Uterus (tissue), 4 donors: ENCODE measurements around the gene DPH7. TPM values are rescaled to one million over a fixed set of nuclear protein-coding genes. Genes with fewer than 3 reads are reported as not detected.
"Not testable (repeated sequence)": the region's sequence is repeated elsewhere in the genome, so short reads cannot be mapped to it uniquely, and the experiment has no call there.

Experiments
- DNase-seq, 2 donors: peaks; one replicate each; pipeline ENCODE4 v3.0.0-alpha.2; 2019 to 2020
- H3K27ac ChIP-seq, 2 donors: fragments of 200-600 bp; sonication (generic); 1 replicate in 1 of 2; 2 replicates in 1 of 2; pipeline ENCODE4 v1.5.1; 2016 to 2018
- H3K27me3 ChIP-seq, 2 donors: fragments of 200-600 bp; sonication (generic); one replicate each; pipeline ENCODE4 v1.5.1; 2018 to 2019; ENCODE audit warnings: control low read depth in 1 of 2
- H3K36me3 ChIP-seq, 2 donors: fragments of 200-600 bp; sonication (generic); one replicate each; pipeline ENCODE4 v1.5.1; 2019; ENCODE audit warnings: control low read depth in 1 of 2
- H3K4me1 ChIP-seq, 2 donors: fragments of 200-600 bp; sonication (generic); one replicate each; pipeline ENCODE4 v1.5.1; 2018 to 2019; ENCODE audit warnings: control low read depth in 1 of 2
- H3K4me3 ChIP-seq, 2 donors: fragments of 200-600 bp; sonication (generic); 1 replicate in 1 of 2; 2 replicates in 1 of 2; pipeline ENCODE4 v1.5.1; 2018 to 2019; ENCODE audit warnings: mild to moderate bottlenecking in 1 of 2
- H3K9me3 ChIP-seq, 2 donors: fragments of 200-600 bp; sonication (generic); one replicate each; pipeline ENCODE4 v1.5.1; 2019; ENCODE audit warnings: control low read depth in 1 of 2
- POLR2A ChIP-seq, 2 donors: fragments of 450-650 bp; IDR thresholded peaks; one replicate each; pipeline ENCODE4 v1.6.1; 2016; ENCODE audit warnings: antibody characterized with exemption in 2 of 2, mild to moderate bottlenecking in 1 of 2, moderate library complexity in 1 of 2
- intact Hi-C: fragments of 100-400 bp; cut with DNase I; formaldehyde crosslinking; loops from one replicate; pipeline ENCODE4 v1.15.1; 2023; ENCODE audit warnings: low total_unique reads
- total RNA-seq, 4 donors: library from RNA; depleted of rRNA in 3 of 4; stranded (reverse); fragments of >200 nt in 3 of 4; gene quantifications; one replicate each; pipeline versions ENCODE4 v1.1.0 to v1.2.4, GENCODE V29; 2014 to 2023
- TF ChIP-seq, protein P1 (sequence below), 4 experiments: fragments of 200-600 bp in 2 of 4; fragments of 450-650 bp in 2 of 4; sonication (generic) in 2 of 4; IDR thresholded peaks; one replicate each; pipeline ENCODE4 v1.5.1; 2016 to 2019; ENCODE audit warnings: antibody characterized with exemption in 4 of 4, mild to moderate bottlenecking in 2 of 4, moderate library complexity in 1 of 4
- donor health status: DM: yes; HTN: yes; CAD: no.

The DPH7 gene
- total RNA-seq: 10 to 100 TPM; 31.3 to 42.4 (median 38.4) TPM

DNA sequence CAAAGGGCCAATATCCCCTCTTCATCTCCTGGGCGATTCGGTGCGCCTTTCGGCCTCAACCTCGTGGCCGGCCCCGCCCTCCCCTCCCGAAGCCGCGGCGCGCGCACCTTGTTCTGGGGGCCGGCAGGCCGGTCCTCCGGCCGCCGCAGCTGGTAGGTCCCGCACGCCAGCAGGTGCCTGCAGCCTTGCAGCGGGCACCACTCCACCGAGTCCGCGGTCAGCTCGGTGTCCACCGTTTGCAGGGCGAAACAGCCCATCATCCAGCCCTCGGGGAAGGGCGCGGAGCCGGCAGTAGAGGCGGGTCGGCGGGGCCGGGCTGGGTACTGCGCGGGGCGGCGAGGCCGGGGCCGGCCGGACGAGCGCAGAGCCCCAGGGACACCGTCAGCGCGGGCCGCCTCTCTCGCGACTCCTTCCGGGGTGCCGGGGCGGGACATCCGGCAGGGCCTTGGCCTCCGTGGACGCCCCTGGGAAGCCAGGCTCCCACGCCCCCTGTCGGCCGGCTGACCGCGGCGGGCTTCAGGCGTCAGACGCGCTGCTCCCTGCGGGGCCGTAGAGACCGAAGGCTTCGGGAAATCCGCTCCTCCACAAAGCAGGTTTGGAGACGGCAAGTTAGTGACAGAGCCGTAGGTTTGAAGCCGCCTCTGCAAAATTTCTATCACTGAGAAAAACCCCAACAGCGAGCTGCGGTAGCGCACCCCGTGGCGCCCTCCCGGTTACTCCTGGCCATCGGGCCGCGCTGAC lies at the start of gene DPH7:
TSS of gene DPH7 (minus strand) at position 408 of the 741 bp plus-strand sequence. CDS start at position 260, 148 bp downstream.
- Histone ChIP-seq H3K4me1 (peaks cover 5% of the 10 kb centered on the region in 2 donors), H3K27ac (peak within 1 kb of the TSS; percentile 50 to 82), H3K27me3 (no peaks in the 10 kb centered on the region), H3K36me3 (no peaks in the 10 kb centered on the region), H3K9me3 (no peaks in the 10 kb centered on the region), H3K4me3 (peak within 1 kb of the TSS; percentile 69 to 100)
- peak; percentile 90 to 94 for DNase-seq
- TF ChIP-seq, protein P1, sequence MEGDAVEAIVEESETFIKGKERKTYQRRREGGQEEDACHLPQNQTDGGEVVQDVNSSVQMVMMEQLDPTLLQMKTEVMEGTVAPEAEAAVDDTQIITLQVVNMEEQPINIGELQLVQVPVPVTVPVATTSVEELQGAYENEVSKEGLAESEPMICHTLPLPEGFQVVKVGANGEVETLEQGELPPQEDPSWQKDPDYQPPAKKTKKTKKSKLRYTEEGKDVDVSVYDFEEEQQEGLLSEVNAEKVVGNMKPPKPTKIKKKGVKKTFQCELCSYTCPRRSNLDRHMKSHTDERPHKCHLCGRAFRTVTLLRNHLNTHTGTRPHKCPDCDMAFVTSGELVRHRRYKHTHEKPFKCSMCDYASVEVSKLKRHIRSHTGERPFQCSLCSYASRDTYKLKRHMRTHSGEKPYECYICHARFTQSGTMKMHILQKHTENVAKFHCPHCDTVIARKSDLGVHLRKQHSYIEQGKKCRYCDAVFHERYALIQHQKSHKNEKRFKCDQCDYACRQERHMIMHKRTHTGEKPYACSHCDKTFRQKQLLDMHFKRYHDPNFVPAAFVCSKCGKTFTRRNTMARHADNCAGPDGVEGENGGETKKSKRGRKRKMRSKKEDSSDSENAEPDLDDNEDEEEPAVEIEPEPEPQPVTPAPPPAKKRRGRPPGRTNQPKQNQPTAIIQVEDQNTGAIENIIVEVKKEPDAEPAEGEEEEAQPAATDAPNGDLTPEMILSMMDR (IDR thresholded peaks at IDR 0.05): peak; percentile 92 to 98 (median 94)
- TF ChIP-seq POLR2A (IDR thresholded peaks at IDR 0.05): peak in 1 of 2 donors; percentile 72
- intact Hi-C loops: no loop called here

DNA sequence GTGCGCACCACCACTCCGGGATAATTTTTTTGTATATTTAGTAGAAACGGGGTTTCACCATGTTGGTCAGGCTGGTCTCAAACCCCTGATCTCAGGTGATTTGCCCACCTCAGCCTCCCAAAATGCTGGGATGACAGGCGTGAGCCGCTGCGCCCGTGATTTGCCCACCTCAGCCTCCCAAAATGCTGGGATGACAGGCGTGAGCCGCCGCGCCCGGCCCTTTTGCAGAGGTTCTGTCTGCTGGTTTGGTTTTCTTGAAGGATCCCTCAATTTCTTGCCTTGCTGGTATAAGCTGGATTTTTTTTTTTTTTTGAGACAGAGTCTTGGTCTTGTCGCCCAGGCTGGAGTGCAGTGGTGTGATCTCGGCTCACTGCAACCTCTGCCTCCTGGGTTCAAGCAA lies 48.7 kb upstream of the DPH7 start:
- H3K9me3 ChIP-seq, intact Hi-C loops, H3K27ac ChIP-seq, H3K27me3 ChIP-seq, H3K4me1 ChIP-seq, H3K36me3 ChIP-seq, H3K4me3 ChIP-seq, DNase-seq: not testable (repeated sequence)

DNA sequence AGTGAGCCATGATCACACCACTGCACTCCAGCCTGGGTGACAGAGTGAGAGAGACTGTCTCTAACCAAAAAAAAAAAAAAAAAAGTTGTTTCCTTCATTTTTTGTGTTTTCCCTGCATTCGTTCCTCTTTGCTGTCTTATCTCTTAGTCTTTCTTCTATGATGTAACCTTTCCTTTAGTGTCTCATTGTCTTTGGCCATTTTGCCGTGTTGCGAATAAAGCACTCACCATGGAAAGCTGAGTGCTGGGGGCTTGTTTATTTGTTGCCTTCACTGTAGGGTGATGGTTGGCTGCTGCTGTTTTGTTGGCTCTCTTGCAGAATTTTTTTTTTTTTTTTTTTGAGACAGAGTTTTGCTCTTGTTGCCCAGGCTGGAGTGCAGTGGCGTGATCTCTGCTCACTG lies 47.7 kb upstream of the DPH7 start:
- no peak overlapping the region for H3K4me3 ChIP-seq
- H3K36me3 ChIP-seq: no peaks in the 10 kb centered on the region
- H3K9me3 ChIP-seq: no peaks in the 10 kb centered on the region
- intact Hi-C loops: no loop called here
- TF ChIP-seq, protein P1 (IDR thresholded peaks at IDR 0.05): no peak
- TF ChIP-seq POLR2A (IDR thresholded peaks at IDR 0.05): no peak
- no peaks in the 10 kb centered on the region for H3K27me3 ChIP-seq
- no peak for DNase-seq
- no peak overlapping the region for H3K27ac ChIP-seq
- peaks cover 1 to 9% of the 10 kb centered on the region in 2 donors for H3K4me1 ChIP-seq

DNA sequence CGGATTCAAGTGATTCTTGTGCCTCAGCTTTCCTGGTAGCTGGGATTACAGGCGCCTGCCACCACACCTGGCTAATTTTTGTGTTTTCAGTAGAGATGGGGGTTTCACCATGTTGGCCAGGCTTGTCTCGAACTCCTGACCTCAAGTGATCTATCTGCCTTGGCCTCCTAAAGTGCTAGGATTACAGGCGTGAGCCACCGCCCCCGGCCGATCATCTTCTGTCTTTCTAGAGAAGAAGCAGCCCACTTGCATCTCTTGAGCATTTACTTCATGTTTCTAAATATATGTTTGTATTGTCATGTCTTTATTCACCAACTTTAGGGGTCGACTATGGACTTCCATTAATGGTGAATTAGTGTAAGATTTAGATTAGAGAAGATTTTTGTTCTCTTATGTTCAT lies 43.5 kb upstream of the DPH7 start:
- H3K4me3 ChIP-seq, H3K36me3 ChIP-seq, DNase-seq, H3K27me3 ChIP-seq, H3K9me3 ChIP-seq, intact Hi-C loops, H3K27ac ChIP-seq: not testable (repeated sequence)
- peaks cover 4 to 16% of the 10 kb centered on the region in 2 donors for H3K4me1 ChIP-seq

DNA sequence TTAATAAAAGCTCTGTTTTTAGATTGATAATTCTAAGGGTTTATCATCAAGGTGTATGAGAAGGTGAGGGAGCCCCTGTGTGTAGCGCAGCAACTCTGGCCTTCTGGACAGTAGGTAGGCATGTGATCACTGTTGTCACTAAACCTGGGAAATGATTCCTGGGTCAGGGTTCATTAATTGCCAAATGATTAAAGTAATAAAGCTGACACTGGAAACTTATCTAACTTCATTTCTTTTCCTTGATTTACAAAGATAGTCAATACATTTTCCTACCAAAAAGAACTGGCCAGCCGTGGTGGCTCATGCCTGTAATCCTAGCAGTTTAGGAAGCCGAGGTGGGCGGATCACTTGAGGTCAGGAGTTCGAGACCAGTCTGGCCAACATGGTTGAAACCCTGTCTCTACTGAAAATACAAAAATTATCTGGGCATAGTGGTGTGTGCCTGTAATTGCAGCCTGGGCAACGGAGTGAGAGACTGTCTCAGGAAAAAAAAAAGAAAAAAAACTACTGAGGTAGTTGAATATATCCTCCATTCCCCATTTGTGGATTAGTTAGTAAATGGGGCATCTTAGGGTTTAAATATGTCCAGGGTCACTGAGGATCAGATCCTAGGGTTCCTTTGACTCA lies 42.5 kb upstream of the DPH7 start:
- Histone ChIP-seq H3K4me3 (no peak overlapping the region), H3K27me3 (no peaks in the 10 kb centered on the region), H3K9me3 (no peaks in the 10 kb centered on the region), H3K36me3 (no peaks in the 10 kb centered on the region), H3K4me1 (peaks cover 4 to 16% of the 10 kb centered on the region in 2 donors), H3K27ac (no peak overlapping the region)
- no peak for DNase-seq
- intact Hi-C loops: no loop called here
- TF ChIP-seq, protein P1 (IDR thresholded peaks at IDR 0.05): no peak
- no peak for TF ChIP-seq POLR2A (IDR thresholded peaks at IDR 0.05)

DNA sequence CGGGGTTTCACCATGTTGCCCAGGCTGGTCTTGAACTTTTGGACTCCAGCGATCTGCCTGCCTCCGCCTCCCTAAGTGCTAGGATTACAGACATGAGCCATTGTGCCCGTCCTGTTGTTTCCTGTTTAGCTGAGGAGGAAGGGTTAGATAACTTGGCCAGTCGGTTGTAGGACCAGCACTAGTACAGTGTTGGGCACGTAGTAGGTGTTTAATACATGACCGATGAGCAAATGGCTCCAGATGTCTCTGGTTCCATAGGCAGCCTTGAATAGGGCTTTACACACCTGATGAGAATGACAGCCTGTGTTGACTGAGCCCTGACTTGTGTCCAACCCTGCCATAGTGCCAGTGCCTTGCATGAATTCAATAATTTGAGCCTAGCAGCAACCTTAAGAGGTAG lies 41.9 kb upstream of the DPH7 start:
- Histone ChIP-seq H3K27me3 (no peaks in the 10 kb centered on the region), H3K36me3 (no peaks in the 10 kb centered on the region), H3K4me3 (no peak overlapping the region), H3K27ac (no peak overlapping the region), H3K9me3 (no peaks in the 10 kb centered on the region), H3K4me1 (peaks cover 4 to 16% of the 10 kb centered on the region in 2 donors)
- intact Hi-C loops: no loop called here
- DNase-seq: no peak
- TF ChIP-seq POLR2A (IDR thresholded peaks at IDR 0.05): no peak
- TF ChIP-seq, protein P1 (IDR thresholded peaks at IDR 0.05): no peak
